ENCODE results near the gene DOCK2. TPM values are rescaled to one million over a fixed set of nuclear protein-coding genes. Genes with fewer than 3 reads are reported as not detected.

DOCK2 gene
- total RNA-seq, 1 experiment from 2014 or later = 2.2 TPM

- BruUV-seq (replicated peaks) = no TSS peak
- Histone ChIP-seq H3K27me3 (replicated peaks; ENCODE audit: insufficient read depth, low read depth, low read length, poor library complexity) (no peaks in the 10 kb centered on the region), H3K4me3 (ENCODE audit: low read depth, low read length, poor library complexity, severe bottlenecking) (no peak overlapping the region), H3K4me1 (ENCODE audit: insufficient read depth, low read length, poor library complexity, severe bottlenecking) (peaks cover 7% of the 10 kb centered on the region), H3K36me3 (ENCODE audit: insufficient read depth, low read length, poor library complexity, severe bottlenecking) (no peaks in the 10 kb centered on the region), H3K9me3 (ENCODE audit: low read depth, low read length, poor library complexity, severe bottlenecking) (no peaks in the 10 kb centered on the region), H3K27ac (ENCODE audit: low read depth, low read length, poor library complexity, severe bottlenecking) (no peak overlapping the region)
- TF ChIP-seq CTCF (conservative IDR thresholded peaks at IDR 0.05; ENCODE audit: low read depth, low read length) (no peak), EZH2 (IDR thresholded peaks at IDR 0.05; ENCODE audit: borderline replicate concordance, low read depth, low read length, poor library complexity, severe bottlenecking) (no peak)
- no peak for DNase-seq (ENCODE audit: low spot score)
- POLR2A ChIA-PET (ENCODE audit: low non-redundant PET) = no interaction called here
- intact Hi-C loops (cut with micrococcal nuclease; ENCODE audit: unreplicated experiment) = no loop called here
- CTCF ChIA-PET = no interaction called here
Observed at GRCh38 chr5:170075696-170076095, 438.6 kb downstream of the DOCK2 start.

GRCh38 chr5:170076211-170076610 lies 439.1 kb downstream of the DOCK2 start:
- intact Hi-C loops (cut with micrococcal nuclease; ENCODE audit: unreplicated experiment) = no loop called here
- no peaks in the 10 kb centered on the region for H3K27me3 ChIP-seq (replicated peaks; ENCODE audit: insufficient read depth, low read depth, low read length, poor library complexity)
- POLR2A ChIA-PET (ENCODE audit: low non-redundant PET) = no interaction called here

GRCh38 chr5:170076739-170077138 lies 439.7 kb downstream of the DOCK2 start:
- no peaks in the 10 kb centered on the region for H3K27me3 ChIP-seq (replicated peaks; ENCODE audit: insufficient read depth, low read depth, low read length, poor library complexity)
- no TSS peak for BruUV-seq (replicated peaks)
- intact Hi-C loops (cut with micrococcal nuclease; ENCODE audit: unreplicated experiment) = no loop called here
- CTCF ChIA-PET = no interaction called here
- TF ChIP-seq CTCF (conservative IDR thresholded peaks at IDR 0.05; ENCODE audit: low read depth, low read length) (no peak), EZH2 (IDR thresholded peaks at IDR 0.05; ENCODE audit: borderline replicate concordance, low read depth, low read length, poor library complexity, severe bottlenecking) (no peak)
- POLR2A ChIA-PET (ENCODE audit: low non-redundant PET) = no interaction called here
- H3K36me3 ChIP-seq (ENCODE audit: insufficient read depth, low read length, poor library complexity, severe bottlenecking) = no peaks in the 10 kb centered on the region
- H3K4me1 ChIP-seq (ENCODE audit: insufficient read depth, low read length, poor library complexity, severe bottlenecking) = peaks cover 7% of the 10 kb centered on the region
- H3K9me3 ChIP-seq (ENCODE audit: low read depth, low read length, poor library complexity, severe bottlenecking) = no peaks in the 10 kb centered on the region
- no peak overlapping the region for H3K4me3 ChIP-seq (ENCODE audit: low read depth, low read length, poor library complexity, severe bottlenecking)
- no peak overlapping the region for H3K27ac ChIP-seq (ENCODE audit: low read depth, low read length, poor library complexity, severe bottlenecking)
- no peak for DNase-seq (ENCODE audit: low spot score)

More at GRCh38 chr5:170076211-170076610, 439.1 kb downstream of the DOCK2 start:
- TF ChIP-seq CTCF (conservative IDR thresholded peaks at IDR 0.05; ENCODE audit: low read depth, low read length) = no peak
- TF ChIP-seq EZH2 (IDR thresholded peaks at IDR 0.05; ENCODE audit: borderline replicate concordance, low read depth, low read length, poor library complexity, severe bottlenecking) = no peak
- Histone ChIP-seq H3K9me3 (ENCODE audit: low read depth, low read length, poor library complexity, severe bottlenecking) (no peaks in the 10 kb centered on the region), H3K4me1 (ENCODE audit: insufficient read depth, low read length, poor library complexity, severe bottlenecking) (peaks cover 7% of the 10 kb centered on the region), H3K4me3 (ENCODE audit: low read depth, low read length, poor library complexity, severe bottlenecking) (no peak overlapping the region), H3K36me3 (ENCODE audit: insufficient read depth, low read length, poor library complexity, severe bottlenecking) (no peaks in the 10 kb centered on the region), H3K27ac (ENCODE audit: low read depth, low read length, poor library complexity, severe bottlenecking) (no peak overlapping the region)
- CTCF ChIA-PET = no interaction called here
- BruUV-seq (replicated peaks) = no TSS peak
- DNase-seq (ENCODE audit: low spot score) = no peak

Measured in A673 (cell line).